ENCODE measurements around the gene DSP.

- TF ChIP-seq CTCF (conservative IDR thresholded peaks at IDR 0.05) (no peak), ZFX (IDR thresholded peaks at IDR 0.05) (no peak)
Observed at GRCh38 chr6:7543789-7544424, 2.4 kb downstream of the DSP start.
